HK-2 (cell line): ENCODE results near the gene SIDT2.

Experiments
- DNase-seq: peaks from one replicate; pipeline ENCODE4 v3.0.0-alpha.2; 2018; ENCODE audit not compliant: unreplicated experiment

The SIDT2 gene

DNA sequence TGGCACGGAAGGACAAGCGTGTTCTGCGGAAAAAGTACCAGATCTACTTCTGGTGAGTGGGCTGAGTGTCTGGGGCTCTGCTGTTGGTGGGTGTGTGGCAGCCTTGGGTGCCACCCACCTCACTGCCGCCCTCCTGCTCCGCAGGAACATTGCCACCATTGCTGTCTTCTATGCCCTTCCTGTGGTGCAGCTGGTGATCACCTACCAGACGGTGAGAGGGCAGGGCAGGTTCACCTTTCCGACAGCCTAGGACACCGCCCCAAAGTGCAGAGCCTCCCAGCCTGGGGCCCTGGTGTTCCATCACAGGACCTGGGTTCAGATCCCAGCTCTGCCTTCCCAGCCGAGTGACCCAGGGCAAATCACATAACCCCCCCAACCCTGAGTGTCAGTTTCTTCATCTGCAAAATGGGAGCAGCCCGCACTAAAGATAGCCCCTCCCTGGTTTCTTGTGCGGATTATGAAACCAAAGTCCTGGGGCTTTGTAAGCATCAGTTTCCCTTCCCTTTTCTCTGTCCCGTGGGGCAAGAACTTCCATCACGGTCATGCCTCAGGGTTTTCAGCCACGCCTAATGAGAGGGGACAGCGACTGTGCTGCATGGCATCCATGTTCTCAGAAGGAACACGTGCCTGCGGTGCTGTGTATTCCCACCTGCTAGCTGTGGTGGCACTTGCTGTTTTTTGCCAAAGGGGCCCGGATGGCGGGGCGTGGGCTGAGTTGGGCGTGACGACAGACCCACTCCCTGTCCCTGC lies 10.8 kb downstream of the SIDT2 start:
- DNase-seq: no peak

- DNase-seq: no peak
Measured at GRCh38 chr11:117189941-117190544, 11.5 kb downstream of the SIDT2 start.

DNA sequence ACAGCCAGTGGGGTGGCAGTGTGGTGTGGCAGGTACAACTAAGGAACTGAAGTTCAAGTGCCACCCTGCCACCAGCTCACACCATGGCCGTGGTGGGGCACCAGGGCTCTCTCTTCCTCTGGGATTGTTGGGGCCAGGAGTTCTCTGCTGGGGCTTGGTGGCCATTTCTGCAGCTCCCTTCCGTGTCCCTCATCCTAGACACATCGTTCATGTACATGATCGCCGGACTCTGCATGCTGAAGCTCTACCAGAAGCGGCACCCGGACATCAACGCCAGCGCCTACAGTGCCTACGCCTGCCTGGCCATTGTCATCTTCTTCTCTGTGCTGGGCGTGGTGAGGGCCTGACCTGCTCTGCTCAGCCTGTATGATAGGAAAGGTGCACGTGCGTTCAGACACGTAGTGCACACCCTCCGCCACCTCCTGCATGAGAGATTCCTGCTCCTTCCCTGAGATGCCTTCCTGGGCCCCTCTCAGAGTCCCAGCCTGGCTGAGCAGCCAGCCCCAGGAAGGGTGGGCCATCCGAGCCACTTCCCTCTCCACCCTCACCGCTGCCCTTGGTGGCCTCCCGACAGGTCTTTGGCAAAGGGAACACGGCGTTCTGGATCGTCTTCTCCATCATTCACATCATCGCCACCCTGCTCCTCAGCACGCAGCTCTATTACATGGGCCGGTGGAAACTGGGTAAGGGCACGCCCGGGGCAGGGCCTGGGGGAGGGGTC lies 13.3 kb downstream of the SIDT2 start:
- no peak for DNase-seq

DNA sequence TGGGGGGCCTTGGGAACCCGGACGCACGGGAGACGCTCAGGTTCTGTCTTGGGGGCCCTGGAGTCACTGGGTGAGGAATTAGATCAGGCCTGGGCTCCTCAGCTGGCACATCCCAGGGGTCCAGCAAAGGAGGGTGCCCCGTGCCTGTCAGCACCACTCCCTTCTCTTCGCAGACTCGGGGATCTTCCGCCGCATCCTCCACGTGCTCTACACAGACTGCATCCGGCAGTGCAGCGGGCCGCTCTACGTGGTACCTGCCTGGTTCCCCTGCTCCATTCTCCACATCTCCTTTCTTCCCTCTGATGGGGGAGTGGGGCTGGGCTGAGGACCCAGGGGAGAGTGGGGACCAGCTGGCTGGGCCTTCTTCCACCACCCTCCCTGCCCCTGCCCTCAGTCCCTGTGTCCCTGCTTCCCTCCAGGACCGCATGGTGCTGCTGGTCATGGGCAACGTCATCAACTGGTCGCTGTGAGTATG lies 13.9 kb downstream of the SIDT2 start:
- no peak for DNase-seq

- DNase-seq: no peak
Measured at GRCh38 chr11:117193130-117194020, 14.8 kb downstream of the SIDT2 start.

- DNase-seq: no peak
Measured at GRCh38 chr11:117194267-117194666, 15.7 kb downstream of the SIDT2 start.

DNA sequence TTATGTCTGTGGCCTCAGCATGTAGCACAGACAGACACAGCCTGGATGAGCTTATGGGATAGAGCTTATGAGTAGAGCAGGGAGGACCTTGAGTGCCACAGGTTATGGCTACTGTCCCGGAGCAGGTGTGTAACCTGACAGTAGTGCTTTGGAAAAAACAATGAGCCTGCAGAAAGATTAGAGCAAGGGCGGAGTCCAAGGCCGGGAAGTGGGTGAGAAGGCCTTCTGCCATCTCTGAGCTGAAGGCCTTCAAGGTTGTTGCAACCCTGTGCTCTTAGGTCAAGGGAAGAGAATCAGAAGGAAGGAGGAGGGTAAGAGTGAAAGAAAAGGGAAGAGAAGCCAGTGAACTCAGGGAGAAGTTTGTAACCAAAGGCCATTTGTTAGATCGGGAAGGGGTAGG lies 16.7 kb downstream of the SIDT2 start:
- DNase-seq: no peak

DNA sequence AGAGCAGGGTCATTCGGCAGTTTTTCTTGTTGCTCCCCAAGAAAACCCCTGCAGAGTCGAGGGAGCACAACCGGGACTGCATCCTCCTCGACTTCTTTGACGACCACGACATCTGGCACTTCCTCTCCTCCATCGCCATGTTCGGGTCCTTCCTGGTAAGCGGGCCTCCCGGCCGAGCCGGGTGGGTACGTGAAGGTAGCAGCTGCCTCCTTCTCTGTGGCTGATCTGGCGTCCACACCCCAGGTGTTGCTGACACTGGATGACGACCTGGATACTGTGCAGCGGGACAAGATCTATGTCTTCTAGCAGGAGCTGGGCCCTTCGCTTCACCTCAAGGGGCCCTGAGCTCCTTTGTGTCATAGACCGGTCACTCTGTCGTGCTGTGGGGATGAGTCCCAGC lies 17.2 kb downstream of the SIDT2 start:
- DNase-seq: no peak

GRCh38 chr11:117197006-117197405 lies 18.5 kb downstream of the SIDT2 start:
- no peak for DNase-seq

DNA sequence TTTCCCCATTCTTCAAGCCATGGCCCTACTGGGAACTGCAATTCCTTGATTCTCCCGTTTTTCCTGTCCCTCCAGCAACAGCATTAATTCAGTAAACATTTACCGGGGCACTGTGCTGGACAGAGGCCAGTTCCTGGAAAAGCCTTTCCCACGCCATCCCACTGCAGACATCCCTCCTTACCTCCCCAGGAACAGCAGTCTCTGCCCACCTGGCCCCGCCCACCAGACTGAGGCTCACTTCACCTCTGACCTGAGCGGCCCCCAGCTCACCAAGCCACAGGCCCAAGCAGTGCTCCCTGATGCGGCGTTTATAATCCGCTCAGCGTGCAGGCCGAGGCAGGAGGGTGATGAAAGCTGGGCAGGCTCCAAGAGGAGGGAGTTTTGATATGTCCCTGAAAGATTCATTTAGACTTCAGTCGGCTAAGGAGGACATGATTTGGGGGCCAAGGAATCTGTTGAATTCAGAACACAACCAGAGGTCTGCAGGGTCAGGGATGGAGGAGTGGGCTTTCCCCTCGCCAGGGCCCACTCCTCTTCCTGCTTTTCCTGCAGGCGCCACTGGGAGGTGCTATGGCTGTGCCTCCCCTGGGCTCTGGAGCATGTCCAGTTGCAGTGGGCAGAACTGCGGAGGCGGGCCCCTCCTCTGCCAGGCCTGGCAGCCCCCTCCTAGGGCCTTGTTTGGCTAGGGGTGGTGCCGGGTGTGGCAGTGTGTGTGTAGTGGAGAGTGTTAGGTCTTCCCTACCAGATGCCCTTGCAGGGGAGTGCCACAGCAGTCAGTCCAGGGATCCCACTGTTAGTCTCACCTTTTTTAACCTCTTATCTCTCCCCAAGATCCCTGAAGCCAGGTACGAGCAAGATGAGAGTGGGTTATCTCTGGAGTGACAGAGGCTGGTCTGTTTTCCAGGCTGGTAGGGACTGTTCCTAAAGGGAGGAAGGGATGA lies 19.2 kb downstream of the SIDT2 start:
- no peak for DNase-seq

DNA sequence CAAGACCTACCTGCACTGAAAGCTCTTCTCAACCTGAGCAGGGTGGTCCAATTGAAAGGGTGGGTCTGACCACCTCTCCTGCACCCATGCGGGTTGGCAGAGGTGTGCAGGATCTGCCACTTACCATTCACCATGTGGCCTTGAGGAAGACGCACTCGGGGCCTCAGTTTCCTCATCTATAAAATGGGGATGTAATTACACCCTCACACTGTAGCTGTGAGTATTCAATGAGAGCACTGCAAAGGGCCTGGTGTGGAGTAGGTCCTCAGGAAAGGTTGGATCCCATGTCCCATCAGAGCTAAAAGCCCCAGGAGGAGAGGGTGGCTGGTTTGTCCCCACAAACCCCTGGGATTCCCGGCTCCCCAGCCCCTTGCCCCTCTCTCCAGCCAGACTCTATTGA lies 20.1 kb downstream of the SIDT2 start:
- DNase-seq: no peak

GRCh38 chr11:117199053-117199915 lies 20.7 kb downstream of the SIDT2 start, which contains the start of gene TAGLN:
TAGLN (plus strand) TSS chr11:117199370; CDS start chr11:117203014, 3,644 bp downstream.
- DNase-seq: peak; percentile 28

GRCh38 chr11:117199916-117200812 lies 21.6 kb downstream of the SIDT2 start:
- no peak for DNase-seq

GRCh38 chr11:117200813-117201657 lies 22.5 kb downstream of the SIDT2 start:
- DNase-seq: no peak

- no peak for DNase-seq
Measured at GRCh38 chr11:117201658-117202305, 23.2 kb downstream of the SIDT2 start.

GRCh38 chr11:117202386-117203068 lies 24.0 kb downstream of the SIDT2 start:
- no peak for DNase-seq

GRCh38 chr11:117203069-117203407 lies 24.5 kb downstream of the SIDT2 start:
- DNase-seq: no peak
